HepG2 (cell line): ENCODE measurements around the gene CDV3. TPM values are rescaled to one million over a fixed set of nuclear protein-coding genes. Genes with fewer than 3 reads are reported as not detected.

Source experiments
- AFF4 ChIP-seq: sonication (generic); formaldehyde crosslinking; IDR thresholded peaks from 2 replicates; pipeline ENCODE4 v1.4.0; 2020; ENCODE audit warnings: missing genetic modification reagents
- ASH2L ChIP-seq: fragments of 300-600, 200-600 bp; sonication (generic); IDR thresholded peaks from 2 replicates; pipeline ENCODE4 v1.7.0; 2017; ENCODE audit warnings: low read depth, mild to moderate bottlenecking, moderate library complexity, mixed read lengths, low read length; ENCODE audit not compliant: insufficient read length
- FOXC1 ChIP-seq: sonication (generic); formaldehyde crosslinking; IDR thresholded peaks from 2 replicates; pipeline ENCODE4 v1.8.0; 2022; ENCODE audit warnings: mild to moderate bottlenecking, missing genetic modification reagents, borderline replicate concordance
- GATAD2A ChIP-seq: IDR thresholded peaks from 2 replicates; pipeline ENCODE4 v1.6.1; 2016
- KAT8 ChIP-seq: IDR thresholded peaks from 2 replicates; pipeline ENCODE4 v1.6.1; 2016; ENCODE audit warnings: missing genetic modification reagents, missing compliant biosample characterization
- KDM3A ChIP-seq: IDR thresholded peaks from 2 replicates; pipeline ENCODE4 v1.6.1; 2018; ENCODE audit warnings: low read depth, missing compliant biosample characterization
- MIXL1 ChIP-seq: IDR thresholded peaks from 2 replicates; pipeline ENCODE4 v1.6.1; 2016
- NBN ChIP-seq: fragments of 450-650 bp; conservative IDR thresholded peaks from 2 replicates; pipeline ENCODE4 v1.6.1; 2017
- NONO ChIP-seq, 2 experiments: fragments of 450-650 bp in 1 of 2; sonication (generic) in 1 of 2; formaldehyde crosslinking in 1 of 2; IDR thresholded peaks in 1 of 2; conservative IDR thresholded peaks in 1 of 2; 2 replicates each; pipeline versions ENCODE4 v1.6.1 to v1.8.0; 2017 to 2022; ENCODE audit warnings: mild to moderate bottlenecking in 1 of 2, missing genetic modification reagents in 1 of 2, moderate library complexity in 1 of 2
- PHF20 ChIP-seq: sonication (generic); formaldehyde crosslinking; IDR thresholded peaks from 2 replicates; pipeline ENCODE4 v1.5.0; 2020; ENCODE audit warnings: mild to moderate bottlenecking, missing genetic modification reagents
- SALL1 ChIP-seq: sonication (generic); formaldehyde crosslinking; IDR thresholded peaks from 2 replicates; pipeline ENCODE4 v1.8.0; 2022; ENCODE audit warnings: mild to moderate bottlenecking, missing genetic modification reagents
- STAG1 ChIP-seq: sonication (generic); formaldehyde crosslinking; IDR thresholded peaks from 2 replicates; pipeline ENCODE4 v1.4.0; 2020; ENCODE audit warnings: missing genetic modification reagents
- TCF7 ChIP-seq: sonication (generic); IDR thresholded peaks from 2 replicates; pipeline ENCODE4 v1.6.1; 2016; ENCODE audit warnings: antibody characterized with exemption, low read depth
- THAP9 ChIP-seq: sonication (generic); formaldehyde crosslinking; IDR thresholded peaks from 2 replicates; pipeline ENCODE4; 2020; ENCODE audit warnings: missing genetic modification reagents, mild to moderate bottlenecking, borderline replicate concordance
- TRIM24 ChIP-seq: sonication (generic); formaldehyde crosslinking; IDR thresholded peaks from 2 replicates; pipeline ENCODE4 v1.8.0; 2022; ENCODE audit warnings: mild to moderate bottlenecking, missing genetic modification reagents
- ZBTB38 ChIP-seq: sonication (generic); formaldehyde crosslinking; IDR thresholded peaks from 2 replicates; pipeline ENCODE4 v1.5.1; 2020; ENCODE audit warnings: mild to moderate bottlenecking, missing genetic modification reagents
- ZBTB7B ChIP-seq: sonication (generic); formaldehyde crosslinking; IDR thresholded peaks from 2 replicates; pipeline ENCODE4 v1.4.0; 2020; ENCODE audit warnings: missing genetic modification reagents
- ZNF3 ChIP-seq: IDR thresholded peaks from 2 replicates; pipeline ENCODE4 v1.7.0; 2017; ENCODE audit warnings: inconsistent platforms
- ZNF329 ChIP-seq: sonication (generic); formaldehyde crosslinking; IDR thresholded peaks from 2 replicates; pipeline ENCODE4 v1.9.0; 2021; ENCODE audit warnings: low read depth, mild to moderate bottlenecking, missing genetic modification reagents
- ZNF660 ChIP-seq: sonication (generic); formaldehyde crosslinking; IDR thresholded peaks from 2 replicates; pipeline ENCODE4 v1.5.1; 2020; ENCODE audit warnings: mild to moderate bottlenecking, low read depth, missing genetic modification reagents, borderline replicate concordance
- polyA plus RNA-seq, 8 experiments: library from polyadenylated mRNA; depleted of rRNA in 3 of 8; stranded (reverse) in 7 of 8; unstranded in 1 of 8; fragments of >200 nt; fragmentation: Illumina TruSeq in 4 of 8; extraction: Trizol in 4 of 8; gene quantifications; 2 replicates each; pipeline versions ENCODE4 v1.2.1 to v1.2.3, GENCODE V29; 2011 to 2016; ENCODE audit warnings: low read depth in 4 of 8, missing spikeins in 1 of 8, mixed read lengths in 1 of 8; ENCODE audit not compliant: insufficient read depth in 1 of 8
- total RNA-seq, 5 experiments: library from RNA; depleted of rRNA; stranded (reverse); fragments of >200 nt; fragmentation: Illumina TruSeq; extraction: Trizol; gene quantifications; 2 replicates each; pipeline ENCODE4 v1.2.3, GENCODE V29; 2016; ENCODE audit warnings: low read depth in 1 of 5
- TF ChIP-seq, protein P1 (sequence below): sonication (generic); formaldehyde crosslinking; IDR thresholded peaks from 2 replicates; pipeline ENCODE4 v1.4.0; 2020; ENCODE audit warnings: missing genetic modification reagents, borderline replicate concordance

Gene CDV3
- total and polyA plus RNA-seq, 2 of the 13 experiments (the other 11 are each of a cell fraction or from before 2014, with no cell fraction given), result 46.6 to 145 TPM

- TF ChIP-seq ZNF660 (CRISPR knock-in tag) (no peak), ZBTB38 (CRISPR knock-in tag) (no peak), MIXL1 (CRISPR knock-in tag) (no peak), SALL1 (CRISPR knock-in tag) (peak; percentile 21; the same call in 1 of the 2 replicates), PHF20 (CRISPR knock-in tag) (no peak), ASH2L (no peak), THAP9 (CRISPR knock-in tag) (no peak), STAG1 (CRISPR knock-in tag) (no peak), TCF7 (peak; percentile 41; the same call in 1 of the 2 replicates), KAT8 (CRISPR knock-in tag) (no peak), ZNF3 (CRISPR knock-in tag) (no peak), KDM3A (CRISPR knock-in tag) (no peak), AFF4 (no peak), GATAD2A (CRISPR knock-in tag) (0 out of 2 replicates have a peak, but pooled peaks have one; percentile 13), NONO (IDR thresholded peaks at IDR 0.05) (no peak), NONO (CRISPR knock-in tag; conservative IDR thresholded peaks at IDR 0.05) (no peak), NBN (no peak), ZNF329 (CRISPR knock-in tag) (no peak), FOXC1 (CRISPR knock-in tag) (no peak), TRIM24 (CRISPR knock-in tag) (no peak), ZBTB7B (CRISPR knock-in tag) (no peak)
- TF ChIP-seq, protein P1, sequence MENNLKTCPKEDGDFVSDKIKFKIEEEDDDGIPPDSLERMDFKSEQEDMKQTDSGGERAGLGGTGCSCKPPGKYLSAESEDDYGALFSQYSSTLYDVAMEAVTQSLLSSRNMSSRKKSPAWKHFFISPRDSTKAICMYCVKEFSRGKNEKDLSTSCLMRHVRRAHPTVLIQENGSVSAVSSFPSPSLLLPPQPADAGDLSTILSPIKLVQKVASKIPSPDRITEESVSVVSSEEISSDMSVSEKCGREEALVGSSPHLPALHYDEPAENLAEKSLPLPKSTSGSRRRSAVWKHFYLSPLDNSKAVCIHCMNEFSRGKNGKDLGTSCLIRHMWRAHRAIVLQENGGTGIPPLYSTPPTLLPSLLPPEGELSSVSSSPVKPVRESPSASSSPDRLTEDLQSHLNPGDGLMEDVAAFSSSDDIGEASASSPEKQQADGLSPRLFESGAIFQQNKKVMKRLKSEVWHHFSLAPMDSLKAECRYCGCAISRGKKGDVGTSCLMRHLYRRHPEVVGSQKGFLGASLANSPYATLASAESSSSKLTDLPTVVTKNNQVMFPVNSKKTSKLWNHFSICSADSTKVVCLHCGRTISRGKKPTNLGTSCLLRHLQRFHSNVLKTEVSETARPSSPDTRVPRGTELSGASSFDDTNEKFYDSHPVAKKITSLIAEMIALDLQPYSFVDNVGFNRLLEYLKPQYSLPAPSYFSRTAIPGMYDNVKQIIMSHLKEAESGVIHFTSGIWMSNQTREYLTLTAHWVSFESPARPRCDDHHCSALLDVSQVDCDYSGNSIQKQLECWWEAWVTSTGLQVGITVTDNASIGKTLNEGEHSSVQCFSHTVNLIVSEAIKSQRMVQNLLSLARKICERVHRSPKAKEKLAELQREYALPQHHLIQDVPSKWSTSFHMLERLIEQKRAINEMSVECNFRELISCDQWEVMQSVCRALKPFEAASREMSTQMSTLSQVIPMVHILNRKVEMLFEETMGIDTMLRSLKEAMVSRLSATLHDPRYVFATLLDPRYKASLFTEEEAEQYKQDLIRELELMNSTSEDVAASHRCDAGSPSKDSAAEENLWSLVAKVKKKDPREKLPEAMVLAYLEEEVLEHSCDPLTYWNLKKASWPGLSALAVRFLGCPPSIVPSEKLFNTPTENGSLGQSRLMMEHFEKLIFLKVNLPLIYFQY, result no peak
Measured at GRCh38 chr3:133633439-133633838, 60.0 kb downstream of the CDV3 start (continued).
